Measurements from ENCODE around the gene C21orf58.
"Not testable (repeated sequence)": the region's sequence is repeated elsewhere in the genome, so short reads cannot be mapped to it uniquely, and the experiment has no call there.

The C21orf58 gene

GRCh38 chr21:46310260-46310659 is 13.4 kb downstream of the C21orf58 start:
- H3K27ac ChIP-seq (ENCODE audit: insufficient read depth in 1 of 2, low read depth in 1 of 2, low read length in 2 of 2, poor library complexity in 1 of 2, severe bottlenecking in 2 of 2); DNase-seq; H3K4me3 ChIP-seq (ENCODE audit: control insufficient read depth in 1 of 7, extremely low read depth in 1 of 7, insufficient read depth in 4 of 7, low read depth in 2 of 7, low read length in 6 of 7); POLR2A ChIA-PET; H3K27me3 ChIP-seq (replicated peaks in 2 of 5; ENCODE audit: control insufficient read depth in 4 of 5, insufficient read depth in 5 of 5, low read length in 4 of 5); H3K9me3 ChIP-seq (ENCODE audit: control extremely low read depth in 1 of 5, control insufficient read depth in 4 of 5, insufficient read depth in 2 of 5, low read depth in 1 of 5, low read length in 4 of 5): not testable (repeated sequence)
- Histone ChIP-seq H3K4me1 (ENCODE audit: control extremely low read depth in 1 of 4, control insufficient read depth in 4 of 4, insufficient read depth in 4 of 4, low read length in 3 of 4) (peaks cover 0 to 15% (median 7%) of the 10 kb centered on the region in 4 experiments), H3K36me3 (ENCODE audit: control insufficient read depth in 4 of 4, insufficient read depth in 4 of 4, low read length in 3 of 4) (peaks cover 8 to 62% (median 30%) of the 10 kb centered on the region in 4 experiments)
- WGBS (ENCODE audit: insufficient coverage) = 100% methylated on average over 4 of the region's 8 CpGs
- CTCF ChIA-PET = interaction anchor here (1.3 kb wide), 1 partner anchor 9 kb away, joined by 4 read pairs; no protein-coding TSS in a partner anchor

GRCh38 chr21:46308431-46308830 is 15.2 kb downstream of the C21orf58 start:
- WGBS (ENCODE audit: insufficient coverage) = 100% methylated on average over 1 of the region's 2 CpGs
- no peak overlapping the region for H3K4me3 ChIP-seq (ENCODE audit: control insufficient read depth in 1 of 7, extremely low read depth in 1 of 7, insufficient read depth in 4 of 7, low read depth in 2 of 7, low read length in 6 of 7)
- CTCF ChIA-PET = interaction anchor here (0.8 kb wide), 1 partner anchor 15 kb away, joined by 3 read pairs; no protein-coding TSS in a partner anchor
- peak in 1 of 3 donors; percentile 32 for DNase-seq
- H3K4me1 ChIP-seq (ENCODE audit: control extremely low read depth in 1 of 4, control insufficient read depth in 4 of 4, insufficient read depth in 4 of 4, low read length in 3 of 4) = peaks cover 0 to 15% (median 7%) of the 10 kb centered on the region in 4 experiments
- no peaks in the 10 kb centered on the region for H3K9me3 ChIP-seq (ENCODE audit: control extremely low read depth in 1 of 5, control insufficient read depth in 4 of 5, insufficient read depth in 2 of 5, low read depth in 1 of 5, low read length in 4 of 5)
- no peaks in the 10 kb centered on the region for H3K27me3 ChIP-seq (replicated peaks in 2 of 5; ENCODE audit: control insufficient read depth in 4 of 5, insufficient read depth in 5 of 5, low read length in 4 of 5)
- peak overlapping the region in 1 of 2 experiments; percentile 70 for H3K27ac ChIP-seq (ENCODE audit: insufficient read depth in 1 of 2, low read depth in 1 of 2, low read length in 2 of 2, poor library complexity in 1 of 2, severe bottlenecking in 2 of 2)
- POLR2A ChIA-PET = no interaction called here
- peaks cover 12 to 56% (median 28%) of the 10 kb centered on the region in 4 experiments for H3K36me3 ChIP-seq (ENCODE audit: control insufficient read depth in 4 of 4, insufficient read depth in 4 of 4, low read length in 3 of 4)

DNA sequence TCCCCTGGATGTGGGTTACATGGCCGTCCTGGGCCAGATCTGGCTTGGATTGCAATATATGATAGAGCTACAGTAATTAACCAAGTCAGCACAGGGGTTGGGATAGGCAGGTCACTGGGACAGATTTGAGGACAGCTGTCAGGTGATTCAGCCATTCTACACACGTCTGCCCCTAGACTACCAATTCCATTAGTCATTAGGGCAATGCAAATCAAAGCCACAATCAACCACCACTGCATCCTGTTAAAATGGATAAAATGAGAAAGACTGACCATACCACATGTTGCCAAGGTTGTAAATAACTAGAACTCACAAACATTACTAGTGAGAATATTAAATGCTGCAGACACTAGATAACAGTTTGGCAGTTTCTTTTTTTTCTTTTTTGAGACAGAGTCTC is 16.0 kb downstream of the C21orf58 start:
- Histone ChIP-seq H3K27ac (ENCODE audit: insufficient read depth in 1 of 2, low read depth in 1 of 2, low read length in 2 of 2, poor library complexity in 1 of 2, severe bottlenecking in 2 of 2) (peak overlapping the region in 1 of 2 experiments; percentile 70), H3K9me3 (ENCODE audit: control extremely low read depth in 1 of 5, control insufficient read depth in 4 of 5, insufficient read depth in 2 of 5, low read depth in 1 of 5, low read length in 4 of 5) (no peaks in the 10 kb centered on the region), H3K4me1 (ENCODE audit: control extremely low read depth in 1 of 4, control insufficient read depth in 4 of 4, insufficient read depth in 4 of 4, low read length in 3 of 4) (peaks cover 0 to 15% (median 7%) of the 10 kb centered on the region in 4 experiments), H3K4me3 (ENCODE audit: control insufficient read depth in 1 of 7, extremely low read depth in 1 of 7, insufficient read depth in 4 of 7, low read depth in 2 of 7, low read length in 6 of 7) (no peak overlapping the region), H3K36me3 (ENCODE audit: control insufficient read depth in 4 of 4, insufficient read depth in 4 of 4, low read length in 3 of 4) (peaks cover 8 to 48% (median 26%) of the 10 kb centered on the region in 4 experiments), H3K27me3 (replicated peaks in 2 of 5; ENCODE audit: control insufficient read depth in 4 of 5, insufficient read depth in 5 of 5, low read length in 4 of 5) (no peaks in the 10 kb centered on the region)
- WGBS (ENCODE audit: insufficient coverage) = no CpG with 5 or more reads among the region's 2 CpGs
- ChIA-PET POLR2A (interaction anchor here (1.1 kb wide), 1 partner anchor 12 kb away, joined by 3 read pairs; no protein-coding TSS in a partner anchor), CTCF (interaction anchor here (1.1 kb wide), 2 partner anchors 11 to 84 kb away, joined by 3 read pairs; no protein-coding TSS in a partner anchor)
- DNase-seq = peak; percentile 76 to 94 (median 91)

GRCh38 chr21:46304955-46305354 is 18.7 kb downstream of the C21orf58 start:
- Histone ChIP-seq H3K27ac (ENCODE audit: insufficient read depth in 1 of 2, low read depth in 1 of 2, low read length in 2 of 2, poor library complexity in 1 of 2, severe bottlenecking in 2 of 2) (no peak overlapping the region), H3K27me3 (replicated peaks in 2 of 5; ENCODE audit: control insufficient read depth in 4 of 5, insufficient read depth in 5 of 5, low read length in 4 of 5) (no peaks in the 10 kb centered on the region), H3K4me3 (ENCODE audit: control insufficient read depth in 1 of 7, extremely low read depth in 1 of 7, insufficient read depth in 4 of 7, low read depth in 2 of 7, low read length in 6 of 7) (no peak overlapping the region), H3K36me3 (ENCODE audit: control insufficient read depth in 4 of 4, insufficient read depth in 4 of 4, low read length in 3 of 4) (peaks cover 2 to 55% (median 38%) of the 10 kb centered on the region in 4 experiments), H3K9me3 (ENCODE audit: control extremely low read depth in 1 of 5, control insufficient read depth in 4 of 5, insufficient read depth in 2 of 5, low read depth in 1 of 5, low read length in 4 of 5) (no peaks in the 10 kb centered on the region), H3K4me1 (ENCODE audit: control extremely low read depth in 1 of 4, control insufficient read depth in 4 of 4, insufficient read depth in 4 of 4, low read length in 3 of 4) (peaks cover 0 to 15% (median 7%) of the 10 kb centered on the region in 4 experiments)
- 98% methylated on average over 9 of the region's 11 CpGs for WGBS (ENCODE audit: insufficient coverage)
- CTCF ChIA-PET = no interaction called here
- DNase-seq = peak in 1 of 3 donors; percentile 56
- POLR2A ChIA-PET = no interaction called here

DNA sequence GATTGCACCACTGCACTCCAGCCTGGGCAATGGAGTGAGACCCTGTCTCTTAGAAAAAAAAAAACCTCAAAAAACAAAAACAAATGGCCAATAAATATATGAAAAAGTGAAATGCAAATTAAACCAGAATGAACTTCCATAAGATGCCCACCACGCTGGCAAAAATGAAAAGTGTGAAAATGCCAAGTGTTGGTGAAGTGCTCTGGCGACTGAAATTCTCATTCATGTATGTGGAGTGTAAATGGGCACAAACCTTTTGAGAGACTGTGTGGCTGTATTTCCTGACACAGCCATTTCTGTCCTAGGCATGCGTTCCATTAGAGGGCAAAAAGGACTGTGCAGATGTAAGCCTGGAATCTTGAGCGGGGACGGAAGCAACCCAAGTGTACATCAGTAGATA is 19.2 kb downstream of the C21orf58 start:
- Histone ChIP-seq H3K36me3 (ENCODE audit: control insufficient read depth in 4 of 4, insufficient read depth in 4 of 4, low read length in 3 of 4) (peaks cover 5 to 57% (median 39%) of the 10 kb centered on the region in 4 experiments), H3K4me3 (ENCODE audit: control insufficient read depth in 1 of 7, extremely low read depth in 1 of 7, insufficient read depth in 4 of 7, low read depth in 2 of 7, low read length in 6 of 7) (no peak overlapping the region), H3K27me3 (replicated peaks in 2 of 5; ENCODE audit: control insufficient read depth in 4 of 5, insufficient read depth in 5 of 5, low read length in 4 of 5) (no peaks in the 10 kb centered on the region), H3K27ac (ENCODE audit: insufficient read depth in 1 of 2, low read depth in 1 of 2, low read length in 2 of 2, poor library complexity in 1 of 2, severe bottlenecking in 2 of 2) (no peak overlapping the region), H3K9me3 (ENCODE audit: control extremely low read depth in 1 of 5, control insufficient read depth in 4 of 5, insufficient read depth in 2 of 5, low read depth in 1 of 5, low read length in 4 of 5) (no peaks in the 10 kb centered on the region), H3K4me1 (ENCODE audit: control extremely low read depth in 1 of 4, control insufficient read depth in 4 of 4, insufficient read depth in 4 of 4, low read length in 3 of 4) (peaks cover 0 to 15% (median 7%) of the 10 kb centered on the region in 4 experiments)
- CTCF ChIA-PET = no interaction called here
- DNase-seq = no peak
- POLR2A ChIA-PET = no interaction called here
- 100% methylated on average over 5 of the region's 5 CpGs for WGBS (ENCODE audit: insufficient coverage)

DNA sequence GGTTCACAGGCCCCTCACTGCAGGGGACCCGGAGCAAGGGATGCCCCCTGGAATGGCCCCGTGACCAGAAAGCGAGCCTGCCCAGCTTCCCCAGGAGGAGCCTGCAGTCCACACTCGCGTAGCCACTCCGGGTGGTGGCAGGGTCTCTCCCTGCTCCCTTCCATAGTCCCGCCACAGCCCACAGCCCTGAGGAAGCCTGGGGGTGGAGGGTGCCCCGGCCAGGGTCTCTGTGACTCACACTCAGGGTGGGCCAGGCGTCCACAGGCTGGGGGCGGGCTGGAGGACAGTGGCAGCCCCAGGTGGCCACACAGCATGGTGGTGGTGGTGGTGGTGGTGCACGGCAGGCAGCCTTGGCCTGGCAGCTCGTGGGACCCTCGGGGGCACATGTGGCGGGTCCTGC is 21.9 kb downstream of the C21orf58 start:
- CTCF ChIA-PET = interaction anchor here (1.8 kb wide), 1 partner anchor 10 kb away, joined by 5 read pairs; no protein-coding TSS in a partner anchor
- no peak for DNase-seq
- no peak overlapping the region for H3K4me3 ChIP-seq (ENCODE audit: control insufficient read depth in 1 of 7, extremely low read depth in 1 of 7, insufficient read depth in 4 of 7, low read depth in 2 of 7, low read length in 6 of 7)
- no peak overlapping the region for H3K27ac ChIP-seq (ENCODE audit: insufficient read depth in 1 of 2, low read depth in 1 of 2, low read length in 2 of 2, poor library complexity in 1 of 2, severe bottlenecking in 2 of 2)
- H3K9me3 ChIP-seq (ENCODE audit: control extremely low read depth in 1 of 5, control insufficient read depth in 4 of 5, insufficient read depth in 2 of 5, low read depth in 1 of 5, low read length in 4 of 5) = no peaks in the 10 kb centered on the region
- H3K36me3 ChIP-seq (ENCODE audit: control insufficient read depth in 4 of 4, insufficient read depth in 4 of 4, low read length in 3 of 4) = peaks cover 8 to 43% (median 32%) of the 10 kb centered on the region in 4 experiments
- H3K27me3 ChIP-seq (replicated peaks in 2 of 5; ENCODE audit: control insufficient read depth in 4 of 5, insufficient read depth in 5 of 5, low read length in 4 of 5) = no peaks in the 10 kb centered on the region
- POLR2A ChIA-PET = no interaction called here
- 100% methylated on average over 11 of the region's 14 CpGs for WGBS (ENCODE audit: insufficient coverage)
- H3K4me1 ChIP-seq (ENCODE audit: control extremely low read depth in 1 of 4, control insufficient read depth in 4 of 4, insufficient read depth in 4 of 4, low read length in 3 of 4) = peaks cover 0 to 10% (median 5%) of the 10 kb centered on the region in 4 experiments

DNA sequence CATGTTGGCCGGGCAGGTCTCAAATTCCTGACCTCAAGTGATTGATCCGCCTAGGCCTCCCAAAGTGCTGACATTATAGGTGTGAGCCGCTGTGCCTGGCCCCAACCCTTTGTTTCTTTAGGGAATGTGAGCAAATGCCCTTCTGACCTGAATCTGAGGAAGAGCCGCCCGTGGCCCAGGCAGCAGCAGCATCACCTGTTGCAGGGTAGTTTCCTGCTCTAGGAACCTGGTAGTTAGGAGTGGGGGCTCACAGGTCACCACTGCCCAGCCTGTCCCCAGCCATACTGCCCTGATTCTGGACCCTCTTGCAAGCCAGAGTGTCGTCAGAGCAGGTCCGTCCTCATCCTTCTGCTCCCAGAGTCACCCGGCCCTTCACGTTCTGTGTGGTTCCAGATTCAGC is 24.5 kb downstream of the C21orf58 start:
- POLR2A ChIA-PET = no interaction called here
- peaks cover 0 to 28% (median 16%) of the 10 kb centered on the region in 4 experiments for H3K4me1 ChIP-seq (ENCODE audit: control extremely low read depth in 1 of 4, control insufficient read depth in 4 of 4, insufficient read depth in 4 of 4, low read length in 3 of 4)
- peaks cover 8 to 33% (median 22%) of the 10 kb centered on the region in 4 experiments for H3K36me3 ChIP-seq (ENCODE audit: control insufficient read depth in 4 of 4, insufficient read depth in 4 of 4, low read length in 3 of 4)
- no peaks in the 10 kb centered on the region for H3K27me3 ChIP-seq (replicated peaks in 2 of 5; ENCODE audit: control insufficient read depth in 4 of 5, insufficient read depth in 5 of 5, low read length in 4 of 5)
- no peak for DNase-seq
- WGBS (ENCODE audit: insufficient coverage) = 88% methylated on average over 8 of the region's 9 CpGs
- H3K4me3 ChIP-seq (ENCODE audit: control insufficient read depth in 1 of 7, extremely low read depth in 1 of 7, insufficient read depth in 4 of 7, low read depth in 2 of 7, low read length in 6 of 7) = no peak overlapping the region
- no peaks in the 10 kb centered on the region for H3K9me3 ChIP-seq (ENCODE audit: control extremely low read depth in 1 of 5, control insufficient read depth in 4 of 5, insufficient read depth in 2 of 5, low read depth in 1 of 5, low read length in 4 of 5)
- CTCF ChIA-PET = interaction anchor here (0.6 to 1.2 kb wide), 2 partner anchors 20 to 139 kb away, joined by 3 read pairs; no protein-coding TSS in a partner anchor
- H3K27ac ChIP-seq (ENCODE audit: insufficient read depth in 1 of 2, low read depth in 1 of 2, low read length in 2 of 2, poor library complexity in 1 of 2, severe bottlenecking in 2 of 2) = no peak overlapping the region
